Chondrocyte (in vitro differentiated cells): ENCODE measurements around the gene NHSL2. TPM values are rescaled to one million over a fixed set of nuclear protein-coding genes. Genes with fewer than 3 reads are reported as not detected.

Experiments used
- DNase-seq: peaks from one replicate; pipeline ENCODE4 v3.0.0; 2021; ENCODE audit warnings: mixed read lengths, low spot score
- H3K27ac Mint-ChIP-seq: one replicate; pipeline ENCODE4 v1.8.0; 2021; ENCODE audit warnings: mild to moderate bottlenecking, moderate library complexity, mixed read lengths; ENCODE audit not compliant: unreplicated experiment
- H3K27me3 Mint-ChIP-seq: 2 replicates; pipeline ENCODE4 v1.8.0; 2021; ENCODE audit warnings: low read depth, mixed read lengths
- H3K36me3 Mint-ChIP-seq: 2 replicates; pipeline ENCODE4 v1.8.0; 2021; ENCODE audit warnings: low read depth, mixed read lengths
- H3K4me1 Mint-ChIP-seq: 2 replicates; pipeline ENCODE4 v1.8.0; 2021; ENCODE audit warnings: low read depth, mild to moderate bottlenecking, mixed read lengths
- H3K4me3 Mint-ChIP-seq: one replicate; pipeline ENCODE4 v1.8.0; 2021; ENCODE audit warnings: mild to moderate bottlenecking, moderate library complexity, mixed read lengths; ENCODE audit not compliant: unreplicated experiment
- H3K9me3 Mint-ChIP-seq: 2 replicates; pipeline ENCODE4 v1.8.0; 2021; ENCODE audit warnings: low read depth, mixed read lengths
- CTCF ChIP-seq: fragments of 200-600 bp; sonication (generic); IDR thresholded peaks from 2 replicates; pipeline ENCODE4 v1.5.0; 2021; ENCODE audit warnings: antibody characterized with exemption, mild to moderate bottlenecking, moderate library complexity
- total RNA-seq: library from RNA; stranded (reverse); gene quantifications from 3 replicates; pipeline ENCODE4 v1.2.1, GENCODE V29; 2021

The NHSL2 gene
- total RNA-seq, 1 donor from 2014 or later, result 2.1 TPM

DNA sequence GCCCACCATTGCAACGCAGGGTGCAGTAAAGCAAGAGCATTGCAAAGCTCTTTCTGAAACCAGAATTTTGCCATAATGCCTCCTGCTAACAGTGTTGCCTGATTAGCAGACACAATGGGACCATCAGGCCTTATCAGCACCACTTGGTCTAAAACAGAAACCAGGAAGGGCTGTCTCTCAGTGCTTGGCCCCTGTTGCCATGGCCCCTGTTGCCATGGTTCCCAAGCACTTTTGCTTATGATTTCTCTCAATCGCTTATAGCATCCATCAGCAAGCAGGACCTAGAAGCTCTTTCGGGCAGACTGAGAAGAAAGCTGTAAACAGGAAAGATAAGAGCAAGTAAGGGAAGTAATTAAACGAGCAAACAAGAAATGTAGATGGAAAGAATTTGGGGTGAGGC is 184.2 kb downstream of the NHSL2 start:
- Mint-ChIP-seq H3K27me3 (no peaks in the 10 kb centered on the region), H3K9me3 (peaks cover 2% of the 10 kb centered on the region), H3K4me3 (no peak overlapping the region), H3K27ac (no peak overlapping the region), H3K4me1 (no peaks in the 10 kb centered on the region), H3K36me3 (no peaks in the 10 kb centered on the region)
- no peak for DNase-seq
- TF ChIP-seq CTCF, result no peak

GRCh38 chrX:72095370-72095769 is 184.7 kb downstream of the NHSL2 start:
- no peaks in the 10 kb centered on the region for H3K36me3 Mint-ChIP-seq
- no peak for DNase-seq
- no peak overlapping the region for H3K27ac Mint-ChIP-seq
- H3K9me3 Mint-ChIP-seq, result peaks cover 2% of the 10 kb centered on the region
- no peaks in the 10 kb centered on the region for H3K4me1 Mint-ChIP-seq
- no peak overlapping the region for H3K4me3 Mint-ChIP-seq
- no peaks in the 10 kb centered on the region for H3K27me3 Mint-ChIP-seq
- no peak for TF ChIP-seq CTCF

DNA sequence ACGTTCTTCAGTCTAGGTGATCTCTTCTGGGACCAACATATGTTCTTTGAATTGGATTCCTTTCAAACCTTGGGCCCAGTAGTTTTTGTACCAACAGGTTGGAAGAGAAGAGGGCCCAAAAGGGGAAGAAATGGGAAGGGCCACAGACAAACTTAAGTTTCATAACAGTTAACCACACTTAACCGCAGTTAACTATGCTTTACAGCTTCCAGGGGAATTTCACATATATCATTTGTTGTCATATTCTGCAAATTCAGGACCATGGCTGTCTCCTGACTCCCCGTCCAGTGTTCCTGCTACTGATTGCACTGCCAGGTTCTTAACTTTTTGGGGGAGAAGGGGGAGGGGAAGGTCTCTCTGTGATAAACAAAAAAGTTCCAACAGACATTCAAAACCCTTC is 186.5 kb downstream of the NHSL2 start:
- TF ChIP-seq CTCF, result no peak
- Mint-ChIP-seq H3K36me3 (no peaks in the 10 kb centered on the region), H3K4me3 (no peak overlapping the region), H3K4me1 (peaks cover 2% of the 10 kb centered on the region), H3K9me3 (peaks cover 2% of the 10 kb centered on the region), H3K27ac (no peak overlapping the region), H3K27me3 (no peaks in the 10 kb centered on the region)
- DNase-seq, result no peak

GRCh38 chrX:72100051-72100755 is 189.6 kb downstream of the NHSL2 start:
- Mint-ChIP-seq H3K27me3 (no peaks in the 10 kb centered on the region), H3K4me3 (no peak overlapping the region), H3K27ac (no peak overlapping the region), H3K36me3 (no peaks in the 10 kb centered on the region), H3K9me3 (peaks cover 2% of the 10 kb centered on the region), H3K4me1 (peaks cover 3% of the 10 kb centered on the region)
- no peak for DNase-seq
- TF ChIP-seq CTCF, result no peak

DNA sequence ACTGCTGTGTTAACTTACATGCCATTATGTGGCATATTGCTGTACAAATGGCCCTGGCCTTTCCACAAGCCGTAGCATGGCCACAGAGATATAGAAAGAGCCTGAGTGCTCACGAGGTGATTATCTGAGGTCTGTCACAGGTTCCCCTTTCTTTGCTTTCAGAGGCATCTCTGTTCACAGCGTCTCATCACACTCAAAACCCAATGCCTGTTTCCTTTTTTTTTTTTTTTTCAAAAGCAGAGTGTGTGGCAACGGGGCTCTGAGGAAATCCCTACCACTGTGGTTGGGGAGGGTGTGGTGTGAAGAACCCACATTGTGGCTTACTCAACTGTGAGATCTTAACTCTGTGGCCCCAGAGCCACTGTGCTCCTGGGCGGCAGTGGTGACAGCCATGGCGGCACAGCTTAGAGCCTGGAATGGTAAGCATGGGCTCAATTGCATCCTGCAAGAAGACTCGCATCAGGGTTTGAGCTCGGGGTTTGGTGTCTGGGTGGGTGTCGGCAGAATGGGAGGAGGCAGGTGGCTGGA is 190.2 kb downstream of the NHSL2 start:
- no peak overlapping the region for H3K27ac Mint-ChIP-seq
- H3K9me3 Mint-ChIP-seq, result peaks cover 2% of the 10 kb centered on the region
- H3K4me3 Mint-ChIP-seq, result no peak overlapping the region
- H3K27me3 Mint-ChIP-seq, result no peaks in the 10 kb centered on the region
- peaks cover 3% of the 10 kb centered on the region for H3K4me1 Mint-ChIP-seq
- no peak for TF ChIP-seq CTCF
- no peaks in the 10 kb centered on the region for H3K36me3 Mint-ChIP-seq
- DNase-seq, result no peak
